Gastrocnemius medialis (tissue), 4 donors: ENCODE measurements around the gene XPC. TPM values are rescaled to one million over a fixed set of nuclear protein-coding genes. Genes with fewer than 3 reads are reported as not detected.

ENCODE experiments used
- ATAC-seq, 2 donors: fragments of 150-250 bp; one replicate each; pipeline ENCODE4 v1.9.1; 2016
- DNase-seq, 2 donors: peaks; one replicate each; pipeline ENCODE4 v3.0.0-alpha.2; 2019
- H3K27ac ChIP-seq, 4 donors: fragments of 200-600 bp; sonication (generic); 1 replicate in 1 of 4; 2 replicates in 3 of 4; pipeline ENCODE4 v1.5.1; 2016 to 2018; ENCODE audit warnings: mild to moderate bottlenecking in 2 of 4, moderate library complexity in 1 of 4
- H3K27me3 ChIP-seq, 3 donors: fragments of 200-600 bp; sonication (generic) in 2 of 3; 1 replicate in 1 of 3; 2 replicates in 2 of 3; pipeline versions ENCODE4 v1.5.1 to v1.6.0; 2016 to 2019; ENCODE audit warnings: mild to moderate bottlenecking in 1 of 3, moderate library complexity in 1 of 3
- H3K36me3 ChIP-seq, 2 donors: fragments of 200-600 bp; sonication (generic) in 1 of 2; one replicate each; pipeline ENCODE4 v1.5.1; 2017 to 2018
- H3K4me1 ChIP-seq, 2 donors: fragments of 200-600 bp; sonication (generic) in 1 of 2; one replicate each; pipeline ENCODE4 v1.5.1; 2016 to 2017; ENCODE audit warnings: mild to moderate bottlenecking in 2 of 2
- H3K4me3 ChIP-seq, 4 donors: fragments of 200-600 bp; sonication (generic) in 3 of 4; 1 replicate in 1 of 4; 2 replicates in 3 of 4; pipeline ENCODE4 v1.5.1; 2016 to 2019; ENCODE audit warnings: mild to moderate bottlenecking in 2 of 4
- H3K9me3 ChIP-seq, 3 donors: fragments of 200-600 bp; sonication (generic) in 2 of 3; 1 replicate in 1 of 3; 2 replicates in 2 of 3; pipeline ENCODE4 v1.5.1; 2016 to 2019
- CTCF ChIP-seq, 5 experiments: fragments of 450-650 bp in 3 of 5; fragments of 200-600 bp in 2 of 5; sonication (generic) in 2 of 5; IDR thresholded peaks in 4 of 5; conservative IDR thresholded peaks in 1 of 5; 1 replicate in 4 of 5; 2 replicates in 1 of 5; pipeline ENCODE4 v1.5.1; 2016 to 2019; ENCODE audit warnings: antibody characterized with exemption in 5 of 5, mild to moderate bottlenecking in 3 of 5, moderate library complexity in 3 of 5
- POLR2A ChIP-seq, 2 donors: fragments of 450-650 bp; IDR thresholded peaks; one replicate each; pipeline ENCODE4 v1.6.1; 2017; ENCODE audit warnings: antibody characterized with exemption in 2 of 2, mild to moderate bottlenecking in 2 of 2, moderate library complexity in 2 of 2
- in situ Hi-C, 4 donors: fragments of 200-750 bp; cut with MboI; loops; one replicate each; pipeline versions ENCODE4 v1.15.0 to v1.8.0; 2017; ENCODE audit warnings: low sequenced_read_pairs in 4 of 4
- intact Hi-C: fragments of 100-400 bp; cut with DNase I; formaldehyde crosslinking; loops from one replicate; pipeline ENCODE4 v1.15.1; 2023; ENCODE audit warnings: low total_unique reads
- total RNA-seq, 4 donors: library from RNA; depleted of rRNA; stranded (reverse); fragments of >200 nt; gene quantifications; one replicate each; pipeline versions ENCODE4 v1.1.0 to v1.2.3, GENCODE V29; 2016

XPC gene
- total RNA-seq, 4 donors from 2014 or later, result 22.0 to 30.6 (median 27.0) TPM

DNA sequence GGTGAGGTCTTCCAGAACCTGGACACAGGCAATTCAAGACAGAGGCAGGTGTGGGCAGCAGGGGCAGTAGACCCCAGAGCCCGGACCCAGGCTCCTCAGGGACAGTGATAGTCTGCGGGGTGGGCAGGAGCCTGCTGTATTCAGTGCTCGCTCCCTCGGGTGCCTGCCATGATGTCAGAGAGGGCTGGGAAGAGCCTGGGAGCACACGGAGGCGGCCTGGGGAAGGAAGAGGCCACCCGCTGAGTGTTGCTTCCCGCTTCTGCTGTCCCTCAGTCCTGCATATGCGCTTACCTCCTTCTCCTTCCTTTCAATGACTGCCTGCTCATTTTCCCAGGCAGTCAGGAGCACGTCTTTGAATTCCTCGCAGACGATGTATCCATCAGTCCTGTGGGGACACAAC is 30.8 kb downstream of the XPC start:
- Histone ChIP-seq H3K4me3 (no peak overlapping the region), H3K27ac (no peak overlapping the region), H3K9me3 (no peaks in the 10 kb centered on the region), H3K4me1 (peaks cover 24 to 26% of the 10 kb centered on the region in 2 donors), H3K36me3 (peaks cover 0 to 36% of the 10 kb centered on the region in 2 donors), H3K27me3 (no peaks in the 10 kb centered on the region)
- DNase-seq, result no peak
- TF ChIP-seq POLR2A (IDR thresholded peaks at IDR 0.05), result no peak
- in situ Hi-C loops (loop anchor here in 1 of 4 donors (25.0 kb wide), 1 partner anchor 915 kb away; the partner anchor contains the start of gene MRPS25), intact Hi-C loops (no loop called here)
- ATAC-seq, result no peak

DNA sequence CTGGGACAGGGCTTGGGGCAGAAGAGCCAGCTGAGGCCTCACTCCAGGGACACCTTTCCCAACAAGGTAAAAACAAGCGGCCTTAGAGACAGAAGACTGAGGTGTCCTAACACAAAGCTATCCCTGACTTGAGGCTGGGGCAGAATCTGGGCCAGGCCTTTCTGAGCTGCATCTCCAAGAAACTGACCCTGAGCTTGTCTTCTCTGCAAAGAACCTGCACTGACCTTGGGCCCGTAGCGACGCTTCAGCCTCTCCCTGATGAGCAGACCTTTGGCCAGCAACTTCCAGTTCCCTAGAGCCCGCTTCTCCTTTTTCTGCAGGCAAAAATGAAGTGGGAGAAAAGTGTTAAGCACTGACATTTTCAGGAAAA is 31.4 kb downstream of the XPC start:
- Histone ChIP-seq H3K4me3 (no peak overlapping the region), H3K4me1 (peaks cover 24 to 26% of the 10 kb centered on the region in 2 donors), H3K27me3 (no peaks in the 10 kb centered on the region), H3K27ac (peak overlapping the region in 3 of 4 donors; percentile 7 to 97 (median 9)), H3K9me3 (no peaks in the 10 kb centered on the region), H3K36me3 (peaks cover 0 to 38% of the 10 kb centered on the region in 2 donors)
- DNase-seq (no peak), ATAC-seq (no peak)
- in situ Hi-C loops (loop anchor here in 1 of 4 donors (25.0 kb wide), 1 partner anchor 915 kb away; the partner anchor contains the start of gene MRPS25), intact Hi-C loops (no loop called here)
- TF ChIP-seq CTCF (IDR thresholded peaks at IDR 0.05 in 4 of 5, conservative IDR thresholded peaks at IDR 0.05 in 1 of 5), result no peak
- no peak for TF ChIP-seq POLR2A (IDR thresholded peaks at IDR 0.05)

- no peaks in the 10 kb centered on the region for H3K27me3 ChIP-seq
- no peak overlapping the region for H3K4me3 ChIP-seq
- in situ Hi-C loops, result loop anchor here in 1 of 4 donors (25.0 kb wide), 1 partner anchor 916 kb away; the partner anchor contains the start of gene MRPS25
- H3K27ac ChIP-seq, result peak overlapping the region; percentile 29 to 97 (median 80)
- intact Hi-C loops, result no loop called here
- ATAC-seq (no peak), DNase-seq (no peak)
- H3K36me3 ChIP-seq, result peaks cover 0 to 40% of the 10 kb centered on the region in 2 donors
- TF ChIP-seq CTCF (IDR thresholded peaks at IDR 0.05 in 4 of 5, conservative IDR thresholded peaks at IDR 0.05 in 1 of 5), result no peak
- no peak for TF ChIP-seq POLR2A (IDR thresholded peaks at IDR 0.05)
- H3K9me3 ChIP-seq, result no peaks in the 10 kb centered on the region
- H3K4me1 ChIP-seq, result peaks cover 24 to 26% of the 10 kb centered on the region in 2 donors
Observed at GRCh38 chr3:14146381-14147065, 31.9 kb downstream of the XPC start.

DNA sequence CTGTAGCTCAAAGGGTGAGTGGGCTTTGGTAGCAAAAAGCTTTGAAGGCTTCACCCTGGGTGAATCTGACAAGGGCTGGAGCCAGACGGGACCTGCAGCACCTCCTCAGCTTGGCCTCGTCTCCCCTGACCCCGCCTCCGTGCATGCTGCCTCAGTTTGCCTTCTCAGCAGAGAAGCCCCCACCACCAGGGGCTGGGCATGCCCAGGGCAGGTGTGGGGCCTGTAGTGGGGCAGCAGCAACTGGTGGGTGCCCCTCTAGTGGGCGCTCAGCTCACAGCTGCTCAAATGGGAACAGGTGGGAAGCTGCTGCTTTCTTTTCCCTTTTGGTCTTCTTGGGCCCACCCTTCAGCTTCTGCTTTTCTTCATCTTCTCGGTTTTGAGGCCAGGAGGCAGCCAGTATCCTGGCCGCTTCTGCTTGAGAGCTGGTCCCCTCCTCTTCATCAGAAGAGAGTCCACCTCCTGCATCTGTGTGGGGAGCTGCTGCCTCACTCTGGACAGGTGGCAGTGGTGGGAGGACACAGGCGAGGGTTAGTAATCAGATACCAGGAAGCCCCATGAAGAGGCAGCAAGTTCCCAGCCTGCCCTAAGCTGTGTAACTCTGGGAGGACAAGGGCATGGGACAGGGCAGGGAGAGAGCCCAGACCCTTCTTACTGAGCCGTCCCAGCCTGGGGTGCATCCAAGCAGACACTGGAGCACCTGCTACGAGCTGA is 32.6 kb downstream of the XPC start:
- Histone ChIP-seq H3K4me1 (peaks cover 24 to 30% of the 10 kb centered on the region in 2 donors), H3K27me3 (no peaks in the 10 kb centered on the region), H3K27ac (peak overlapping the region; percentile 76 to 97 (median 80)), H3K36me3 (peaks cover 0 to 41% of the 10 kb centered on the region in 2 donors), H3K4me3 (no peak overlapping the region), H3K9me3 (no peaks in the 10 kb centered on the region)
- intact Hi-C loops (no loop called here), in situ Hi-C loops (loop anchor here in 1 of 4 donors (25.0 kb wide), 1 partner anchor 916 kb away; the partner anchor contains the start of gene MRPS25)
- peak in 2 of 5 experiments; percentile 12 to 21 for TF ChIP-seq CTCF (IDR thresholded peaks at IDR 0.05 in 4 of 5, conservative IDR thresholded peaks at IDR 0.05 in 1 of 5)
- no peak for TF ChIP-seq POLR2A (IDR thresholded peaks at IDR 0.05)
- ATAC-seq (peak in 1 of 2 donors; percentile 12), DNase-seq (no peak)

DNA sequence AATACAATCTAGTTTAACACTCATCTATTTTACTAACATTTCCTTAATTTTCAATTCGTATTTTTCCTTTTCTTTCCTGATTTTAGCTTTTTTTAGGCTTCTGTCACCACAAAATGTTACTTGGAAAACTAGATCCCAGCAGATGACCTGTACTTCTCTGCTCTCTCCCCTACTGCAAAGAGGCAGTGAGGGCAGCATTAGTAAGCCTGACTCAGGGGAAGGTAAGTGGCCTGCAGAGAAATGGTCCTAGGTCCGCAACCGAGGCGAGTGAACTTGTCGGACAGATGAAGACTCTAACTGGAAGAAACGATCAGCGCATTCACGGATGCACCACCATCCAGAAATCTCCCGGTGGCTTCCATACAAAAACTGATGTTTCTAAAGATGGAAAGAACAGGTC is 33.2 kb downstream of the XPC start:
- Histone ChIP-seq H3K27ac (peak overlapping the region; percentile 76 to 97 (median 80)), H3K36me3 (peaks cover 0 to 44% of the 10 kb centered on the region in 2 donors), H3K4me3 (peak overlapping the region in 1 of 4 donors; percentile 38), H3K27me3 (no peaks in the 10 kb centered on the region), H3K4me1 (peaks cover 24 to 35% of the 10 kb centered on the region in 2 donors), H3K9me3 (no peaks in the 10 kb centered on the region)
- in situ Hi-C loops (loop anchor here in 1 of 4 donors (25.0 kb wide), 1 partner anchor 917 kb away; the partner anchor contains the start of gene MRPS25), intact Hi-C loops (no loop called here)
- DNase-seq (no peak), ATAC-seq (no peak)
- TF ChIP-seq POLR2A (IDR thresholded peaks at IDR 0.05) (no peak), CTCF (IDR thresholded peaks at IDR 0.05 in 4 of 5, conservative IDR thresholded peaks at IDR 0.05 in 1 of 5) (no peak)
